NCI-H82 treated with DMSO at 0.1 percent for 48 hours (cell line): ENCODE results near the gene NPS.

Experiments used
- DNase-seq: peaks from one replicate; lab custom pipeline; 2025; ENCODE audit not compliant: unreplicated experiment; lab: John Stamatoyannopoulos, UW

Gene NPS

DNA sequence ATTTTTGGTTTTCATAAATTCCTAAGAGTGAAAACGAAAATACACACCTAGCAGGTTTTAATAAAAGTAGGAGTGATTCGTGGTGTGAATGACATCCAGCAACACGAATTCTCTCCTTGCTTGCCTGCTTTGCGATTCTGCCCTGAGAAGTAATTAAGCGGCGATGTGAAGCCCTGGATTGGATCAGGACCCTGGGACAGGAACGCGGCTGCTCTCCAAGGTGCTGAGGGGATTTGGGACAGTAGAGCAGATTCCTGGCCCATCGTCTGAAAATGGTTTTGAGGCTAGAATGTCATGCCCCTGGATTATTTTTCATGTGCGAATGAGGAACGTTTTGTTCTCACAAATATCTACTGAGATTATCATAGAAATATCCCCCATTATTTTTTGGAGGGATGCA lies 7.8 kb downstream of the NPS start:
- no peak for DNase-seq

DNA sequence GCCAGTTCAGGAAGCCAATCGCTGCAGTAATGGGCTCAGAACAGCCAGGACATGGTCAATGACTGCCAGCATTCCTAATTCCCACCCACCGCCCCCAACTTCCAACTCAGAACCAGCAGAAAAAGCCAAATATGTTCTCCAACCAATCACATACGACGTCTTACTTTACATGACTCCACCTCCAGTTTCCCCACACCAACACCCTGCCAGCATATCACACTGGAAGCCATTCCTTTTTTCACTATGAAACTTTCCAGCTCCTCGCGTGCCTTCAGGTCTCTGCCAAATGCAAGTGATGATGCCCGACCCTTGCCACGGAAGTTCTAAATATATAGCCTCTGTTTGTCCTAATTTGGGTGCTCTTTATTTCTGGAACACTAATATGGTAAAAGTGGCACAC lies 12.5 kb downstream of the NPS start:
- no peak for DNase-seq

DNA sequence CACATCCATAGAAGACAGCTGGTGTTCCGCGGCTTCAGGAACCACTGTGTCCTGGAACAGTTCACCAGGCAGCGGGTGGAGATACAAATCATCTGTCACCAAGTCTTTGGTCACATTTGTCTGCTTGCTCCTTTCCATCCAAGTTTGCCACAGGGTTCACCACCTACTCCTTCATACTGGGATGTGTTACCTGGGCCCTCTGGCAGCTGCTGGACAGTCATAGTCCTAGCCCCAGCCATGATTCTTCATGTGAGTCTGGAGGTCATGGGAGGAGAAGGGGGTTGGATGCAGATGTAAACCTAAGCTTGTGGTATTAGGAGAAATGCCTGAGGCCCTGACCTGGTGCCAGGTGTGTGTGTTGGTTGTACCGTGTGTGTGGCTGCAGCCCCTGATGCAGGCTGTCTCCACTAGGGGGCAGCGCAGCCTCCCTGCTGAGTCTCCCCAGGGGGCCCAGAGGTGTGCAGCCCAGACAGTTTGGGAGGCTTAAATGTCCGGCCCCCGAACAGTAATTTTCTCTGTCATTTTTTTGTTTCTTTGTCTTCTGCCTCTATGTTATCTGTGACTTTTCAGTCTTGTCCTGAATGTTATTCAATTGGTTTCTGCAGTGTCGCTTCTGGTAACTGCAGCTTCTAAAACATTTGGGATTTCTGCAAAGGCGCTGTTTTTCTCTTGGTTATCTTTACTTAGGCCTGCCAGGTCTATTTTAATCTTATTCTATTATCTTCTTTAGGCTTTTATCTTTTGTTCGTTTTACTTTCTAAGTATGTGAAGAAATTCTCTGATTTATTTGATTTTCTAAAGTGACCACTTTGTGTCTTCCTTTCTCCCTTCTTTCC lies 14.8 kb downstream of the NPS start:
- DNase-seq = no peak

DNA sequence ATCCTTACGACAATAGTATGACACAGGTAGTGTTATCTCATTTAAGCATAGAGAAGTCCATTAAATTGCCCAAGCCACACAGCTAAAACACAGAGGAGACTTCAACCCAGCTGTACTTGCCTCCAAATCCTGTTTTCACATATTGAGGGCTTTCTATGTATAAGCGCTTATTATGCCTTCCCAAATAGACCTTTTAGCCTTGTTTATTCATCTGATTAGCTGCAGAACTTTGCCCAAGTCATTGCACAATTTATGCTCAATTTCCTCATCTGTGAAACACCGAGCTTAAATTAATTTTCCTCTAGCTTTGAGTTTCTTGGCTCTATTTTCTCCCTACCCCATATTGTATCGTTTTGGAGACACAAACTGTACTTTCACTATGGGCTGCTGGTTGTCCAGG lies 15.5 kb downstream of the NPS start:
- DNase-seq = no peak

DNA sequence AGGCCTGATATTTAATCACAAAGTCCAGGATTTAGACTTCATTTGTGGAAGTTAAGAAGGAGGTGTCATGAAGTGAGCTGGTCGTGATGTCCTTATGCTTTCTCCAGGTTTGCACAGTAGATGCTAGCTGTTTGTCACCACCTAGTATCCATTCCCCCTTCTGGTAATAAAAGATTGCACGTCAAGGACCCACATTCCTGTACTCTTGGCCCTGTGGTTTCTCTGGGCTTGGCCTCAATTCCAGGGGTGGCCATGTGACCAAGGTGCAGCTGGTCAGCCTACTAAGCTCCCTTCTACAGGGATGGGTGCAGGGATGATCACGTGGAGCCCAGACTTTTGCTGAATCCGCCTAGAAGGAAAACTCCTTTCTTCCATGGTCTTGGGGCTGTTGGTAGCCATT lies 16.5 kb downstream of the NPS start:
- DNase-seq = no peak

DNA sequence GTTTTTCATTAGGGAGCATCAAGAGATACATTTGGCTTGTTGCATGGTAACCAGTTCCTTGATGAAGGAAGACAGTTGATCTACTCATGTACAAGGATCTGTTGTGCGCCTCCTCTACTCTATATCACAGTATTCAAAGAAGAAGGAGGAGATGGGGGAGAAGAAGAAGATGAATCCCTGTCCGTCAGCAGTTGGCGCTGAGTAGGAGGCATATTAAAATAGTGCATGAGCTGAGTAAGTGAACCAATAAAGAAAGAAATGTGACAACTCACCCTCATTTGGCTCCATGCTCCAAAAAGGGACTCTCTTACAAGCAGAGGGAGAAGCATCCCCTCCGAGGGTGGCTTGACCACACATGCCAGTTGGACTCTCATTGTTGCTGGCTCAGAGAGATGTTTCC lies 20.1 kb downstream of the NPS start:
- no peak for DNase-seq

DNA sequence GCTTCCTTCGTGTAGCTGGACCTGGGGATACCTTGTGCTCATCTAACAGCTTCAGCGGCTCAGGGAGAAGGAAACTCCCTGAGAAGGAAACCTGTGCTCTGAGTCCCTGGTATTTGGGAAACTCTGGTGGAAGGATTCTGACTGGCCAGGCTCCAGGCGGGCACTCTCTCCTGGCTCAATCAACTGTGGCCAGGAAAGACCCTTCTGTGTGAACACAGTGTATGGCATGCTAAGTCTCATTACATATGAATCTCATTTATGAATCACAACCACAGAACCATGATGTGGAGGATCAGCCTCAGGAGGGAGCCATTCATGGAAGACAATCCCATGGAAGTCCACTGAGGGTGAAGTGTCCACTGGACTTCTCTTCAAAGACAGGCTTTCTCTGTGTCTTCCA lies 20.9 kb downstream of the NPS start:
- DNase-seq = no peak

DNA sequence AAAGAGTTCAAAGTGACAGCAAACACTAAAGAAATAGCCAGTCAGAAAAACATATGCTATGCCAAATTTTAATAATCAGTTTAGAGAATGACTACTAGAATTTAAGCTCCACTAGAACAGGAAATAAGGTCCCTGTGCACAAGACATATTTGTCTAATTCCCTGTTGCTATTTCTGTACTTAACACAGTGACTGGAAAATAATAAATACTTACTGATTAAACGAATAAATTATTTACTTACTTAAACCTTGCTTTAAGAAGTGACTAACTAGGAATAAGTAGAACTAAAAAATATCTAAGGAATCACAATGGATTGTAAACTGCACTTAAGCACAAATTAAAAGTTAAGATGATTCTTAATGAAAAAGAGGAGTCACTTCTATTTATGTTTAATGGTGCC lies 22.3 kb downstream of the NPS start:
- DNase-seq = no peak

DNA sequence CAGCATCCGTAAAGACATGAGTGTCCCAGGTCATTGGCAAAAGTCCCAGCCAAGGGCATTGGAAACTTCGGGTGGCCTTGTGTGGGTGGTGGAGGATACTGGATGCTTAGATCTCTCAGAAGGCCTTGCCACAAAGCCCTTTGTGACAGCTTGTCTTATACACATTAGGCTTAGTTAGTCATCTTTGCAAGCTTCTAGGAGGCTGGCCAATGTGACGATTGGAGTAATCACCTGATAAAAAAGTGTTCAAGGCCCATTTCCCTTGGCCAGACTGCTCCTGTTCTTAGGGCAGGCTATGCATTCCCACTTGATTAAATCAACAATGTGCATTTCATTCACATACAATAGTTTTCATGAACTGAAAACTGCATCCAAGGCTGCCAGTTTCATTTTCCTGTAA lies 26.9 kb downstream of the NPS start:
- DNase-seq = no peak

DNA sequence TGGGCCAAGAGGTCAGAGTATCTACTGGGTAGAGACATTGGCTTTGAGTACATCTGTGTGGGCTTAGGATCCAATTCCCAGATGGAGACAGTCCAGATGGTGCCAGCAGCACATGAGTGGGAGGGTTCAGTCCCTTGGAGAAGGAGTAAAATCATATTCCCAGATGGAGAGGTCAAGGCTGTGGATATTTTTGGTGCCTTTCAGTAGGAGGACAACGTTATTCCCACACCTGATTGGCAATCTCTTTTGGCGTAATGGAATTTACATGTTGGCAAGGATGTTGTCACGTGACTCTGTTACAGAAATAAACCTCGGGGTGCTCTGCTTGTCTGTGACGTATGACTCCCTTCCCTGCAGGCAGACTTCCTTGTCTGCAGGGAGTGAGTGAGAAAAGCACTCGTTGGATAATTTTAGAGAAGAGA lies 27.6 kb downstream of the NPS start:
- DNase-seq = peak; percentile 94

DNA sequence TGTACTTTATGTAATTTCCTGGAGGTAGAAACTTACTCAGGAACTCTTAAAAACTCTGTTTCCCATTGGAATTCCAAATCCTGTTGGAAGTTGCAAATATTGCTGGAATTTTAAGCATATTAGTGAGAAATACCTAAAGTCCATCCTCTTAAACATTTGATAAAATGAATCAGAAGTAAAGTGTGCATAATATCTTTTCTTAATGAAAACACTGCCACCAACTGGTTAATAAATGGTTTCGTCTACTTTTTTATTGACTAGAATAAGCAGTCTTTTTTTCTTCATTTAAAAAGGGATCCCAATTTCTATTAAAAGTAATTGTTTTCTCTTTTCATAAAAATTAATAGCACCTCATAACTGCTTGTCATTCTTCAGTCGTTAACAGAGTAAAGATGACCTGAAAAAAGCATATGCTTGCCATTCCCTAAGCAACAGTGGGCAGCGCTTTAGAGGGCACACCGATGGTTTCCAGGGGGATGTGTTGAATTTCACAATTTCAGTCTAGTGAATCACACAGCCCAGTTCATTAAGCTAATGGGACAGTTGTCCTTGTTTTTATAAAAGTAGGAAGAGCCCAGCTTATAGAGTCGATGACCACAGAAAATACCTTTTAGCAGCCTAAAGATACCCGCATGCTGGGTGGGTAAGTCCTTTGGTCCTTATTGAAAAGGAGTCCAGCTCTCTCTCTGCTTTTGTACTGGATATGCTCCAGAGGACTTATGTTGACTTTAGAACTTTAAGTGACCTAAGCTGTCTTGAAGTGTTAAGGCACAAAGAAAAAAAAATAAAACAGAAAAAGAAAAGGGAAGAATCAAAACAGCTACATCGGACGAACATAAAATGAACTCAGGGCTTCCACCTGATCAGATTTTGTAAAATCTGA lies 28.5 kb downstream of the NPS start:
- DNase-seq = no peak

DNA sequence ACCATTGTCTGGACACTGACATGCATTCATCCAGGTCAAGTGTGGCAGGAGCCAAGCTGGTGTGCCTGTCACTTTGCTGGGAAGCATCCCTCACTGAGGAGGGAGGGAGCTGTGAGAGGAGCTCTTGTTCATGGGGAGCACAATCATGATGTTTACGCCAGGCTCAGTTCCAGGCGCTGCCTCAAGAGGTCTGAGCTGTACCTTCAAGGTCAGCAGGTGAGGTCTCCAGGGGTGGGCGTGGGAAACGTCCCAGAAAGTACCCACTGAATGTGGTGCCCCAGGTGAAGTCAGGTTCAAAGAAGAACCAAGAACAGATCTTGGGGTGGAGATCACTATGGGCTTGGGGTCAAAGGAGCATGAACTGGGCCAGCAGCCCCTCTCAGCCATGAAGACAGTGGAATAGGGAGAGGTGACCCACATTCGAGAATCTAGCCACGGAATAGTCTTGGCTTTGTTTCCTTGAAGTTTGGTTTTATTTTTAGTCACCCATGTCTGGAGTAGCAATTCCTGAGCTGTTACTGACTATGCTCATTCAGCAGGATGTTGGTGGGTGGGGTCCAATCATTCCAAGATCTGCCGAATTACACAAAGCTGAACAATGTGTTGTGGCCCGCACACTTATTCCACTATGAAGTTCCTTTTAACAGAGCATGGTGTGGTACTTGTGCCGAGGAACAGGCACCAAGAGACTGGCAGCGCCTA lies 29.3 kb downstream of the NPS start:
- DNase-seq = no peak

DNA sequence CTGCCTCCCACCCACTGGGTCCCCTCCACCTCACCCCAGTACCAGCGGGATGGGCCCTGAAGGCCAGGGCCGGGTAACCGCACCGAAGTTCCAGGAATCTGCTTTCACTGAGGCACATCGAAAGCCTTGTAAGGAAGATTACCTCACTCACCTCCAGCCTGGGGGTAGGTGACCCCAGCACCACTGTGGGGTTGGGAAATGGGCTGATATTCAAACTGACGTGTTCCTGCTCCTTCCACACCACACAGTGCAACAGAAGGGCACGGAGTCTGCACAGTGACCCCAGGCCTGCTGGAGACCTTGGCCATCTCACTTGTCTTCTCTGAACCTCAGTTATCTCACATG lies 29.8 kb downstream of the NPS start:
- no peak for DNase-seq

DNA sequence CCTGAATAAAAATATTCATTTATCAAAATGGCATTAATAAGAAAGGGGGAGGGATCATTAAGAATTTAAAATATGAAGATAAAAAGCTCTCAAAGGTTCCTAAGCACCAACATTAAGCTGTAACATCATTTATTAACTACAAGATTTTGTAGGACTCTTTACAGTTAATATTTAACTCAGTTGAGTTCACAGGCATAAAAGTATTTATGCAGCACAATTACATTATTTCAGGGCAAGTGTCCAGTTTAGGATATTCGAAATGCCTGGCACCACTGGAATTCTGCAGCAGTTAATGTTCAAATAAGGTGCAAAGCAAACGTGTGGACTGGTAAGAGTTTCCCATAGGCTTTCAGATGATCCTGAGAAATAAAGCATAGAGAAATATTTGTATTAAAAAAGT lies 30.5 kb downstream of the NPS start:
- no peak for DNase-seq

DNA sequence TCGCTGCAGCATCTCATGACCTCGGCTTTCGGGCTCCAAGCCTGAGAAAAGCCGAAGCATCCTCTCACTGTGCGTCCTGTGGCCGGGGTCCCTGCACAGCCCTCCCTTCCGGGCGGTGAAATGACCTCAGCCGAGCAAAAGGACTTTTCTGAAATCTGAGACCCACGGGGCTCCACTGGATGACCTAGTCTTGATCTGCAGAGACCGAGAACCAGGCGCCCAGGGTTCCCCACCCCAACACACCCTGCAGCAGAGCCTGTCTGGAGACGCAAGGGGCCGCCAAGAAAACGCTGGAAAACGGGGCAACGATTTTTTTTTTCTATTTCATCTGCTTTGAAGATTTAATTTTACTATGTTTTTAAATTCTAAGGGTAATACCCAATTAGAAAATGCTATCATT lies 31.7 kb downstream of the NPS start:
- DNase-seq = no peak

DNA sequence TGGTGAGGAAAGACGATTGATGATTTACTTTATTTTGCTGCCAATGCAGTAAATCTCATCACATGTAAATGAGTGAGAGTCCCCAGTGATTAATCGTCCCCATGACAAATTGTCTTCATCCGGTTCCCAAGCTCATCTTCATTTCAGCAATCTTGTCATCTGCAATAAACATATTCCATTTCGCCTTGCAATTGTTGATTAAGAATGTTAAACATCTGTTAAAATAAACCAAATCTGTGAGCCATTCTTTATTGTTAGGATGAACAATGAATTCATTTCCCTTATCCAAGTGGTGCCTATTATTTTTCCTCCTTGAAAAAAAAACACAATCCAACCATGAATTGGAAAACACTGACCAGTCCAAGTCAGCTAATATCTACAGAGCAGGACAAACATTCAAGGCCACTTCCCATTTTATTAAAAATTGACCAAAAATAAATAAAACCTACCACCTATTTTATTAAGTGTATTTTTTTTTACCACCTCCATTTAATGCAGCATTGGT lies 36.5 kb downstream of the NPS start:
- DNase-seq = no peak

DNA sequence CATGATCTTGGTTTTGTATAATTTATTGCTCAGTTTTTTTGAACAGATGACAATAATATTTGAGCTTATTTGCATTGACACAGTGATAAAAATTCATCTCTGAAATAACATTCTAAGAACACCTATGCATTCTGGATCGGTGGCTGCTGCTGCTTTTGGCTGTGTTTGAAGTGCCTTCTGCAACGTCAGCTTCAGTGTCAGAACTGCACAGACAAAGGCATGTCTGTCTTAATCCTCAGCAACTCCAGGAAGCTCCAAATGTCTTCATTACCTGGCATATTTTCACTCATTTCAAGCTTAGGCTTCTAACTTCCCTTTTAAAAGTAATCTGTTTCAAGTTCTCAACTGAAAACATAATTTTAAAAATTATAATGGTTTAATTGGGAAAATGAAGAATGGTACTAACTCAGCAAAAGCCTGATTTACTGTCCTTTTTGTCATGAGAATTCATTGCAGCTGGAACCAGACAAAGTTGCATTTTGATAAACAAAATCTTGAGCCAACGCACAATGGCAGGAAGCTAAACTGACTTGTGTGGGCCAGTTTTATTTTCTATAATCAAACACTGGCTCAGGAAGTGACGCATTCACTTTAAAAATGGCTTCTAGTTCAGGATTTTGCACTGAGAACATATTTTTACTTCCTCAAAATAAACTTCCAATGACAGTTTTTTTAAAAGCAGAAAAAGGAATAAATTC lies 38.7 kb downstream of the NPS start:
- DNase-seq = no peak

DNA sequence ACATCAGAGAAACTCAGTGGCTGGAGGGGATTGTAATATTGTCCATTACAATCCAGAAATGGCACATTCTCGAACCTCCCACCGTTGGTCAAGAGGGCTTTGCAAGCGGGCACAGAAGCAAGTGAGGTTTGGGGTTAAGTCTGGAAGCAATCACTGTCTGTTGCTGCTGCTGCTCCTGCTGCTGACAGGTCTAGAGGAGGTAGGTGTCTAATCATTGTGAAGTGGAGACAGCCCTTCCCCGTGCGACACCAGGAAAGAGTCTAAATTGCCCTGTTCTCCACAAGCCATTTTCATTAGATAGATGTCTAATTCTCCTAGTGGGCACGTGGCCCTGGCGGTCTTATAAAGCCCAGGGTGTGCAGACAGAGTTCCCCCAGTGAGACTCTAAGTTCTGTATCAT lies 43.5 kb downstream of the NPS start:
- no peak for DNase-seq

DNA sequence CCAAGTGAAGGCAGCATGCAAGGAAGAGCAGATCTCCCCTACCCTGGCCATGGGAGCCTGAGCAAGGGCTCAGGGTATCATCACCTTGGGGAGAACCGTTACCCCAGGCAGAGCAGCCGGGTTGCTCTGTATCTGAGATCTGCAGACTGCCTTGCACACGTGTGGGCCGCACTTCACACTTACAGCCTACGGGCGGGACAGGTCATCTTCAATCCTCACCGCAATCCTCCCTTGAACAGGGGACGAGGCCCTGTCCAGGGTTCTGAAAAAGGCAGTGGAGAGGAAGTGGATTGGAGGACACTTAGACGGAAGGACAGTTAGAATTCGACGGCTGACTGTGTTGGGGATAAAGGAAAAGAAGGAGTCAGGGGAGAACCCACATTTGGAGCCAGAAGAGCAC lies 51.4 kb downstream of the NPS start:
- no peak for DNase-seq
